ENCODE results near the gene MCM8. TPM values are rescaled to one million over a fixed set of nuclear protein-coding genes. Genes with fewer than 3 reads are reported as not detected.

MCM8 gene
- total RNA-seq, 3 donors from 2014 or later, result 5.9 to 9.7 (median 6.7) TPM

- Histone ChIP-seq H3K4me1 (no peaks in the 10 kb centered on the region), H3K36me3 (no peaks in the 10 kb centered on the region), H3K9me3 (no peaks in the 10 kb centered on the region), H3K27ac (no peak overlapping the region), H3K27me3 (no peaks in the 10 kb centered on the region), H3K4me3 (no peak overlapping the region)
- DNase-seq (ENCODE audit: low spot score in 2 of 2), result no peak
- intact Hi-C loops (cut with DNase I; ENCODE audit: low total_unique reads), result no loop called here
- TF ChIP-seq POLR2A (IDR thresholded peaks at IDR 0.05), result no peak
- TF ChIP-seq CTCF (IDR thresholded peaks at IDR 0.05), result no peak
- TF ChIP-seq POLR2AphosphoS5 (IDR thresholded peaks at IDR 0.05), result no peak
These were observed 87.8 kb downstream of the MCM8 start for GRCh38 chr20:6038256-6038655.

GRCh38 chr20:6039766-6040165 lies 89.3 kb downstream of the MCM8 start:
- DNase-seq (ENCODE audit: low spot score in 2 of 2), result no peak
- intact Hi-C loops (cut with DNase I; ENCODE audit: low total_unique reads), result no loop called here
- Histone ChIP-seq H3K27ac (no peak overlapping the region), H3K4me3 (no peak overlapping the region), H3K9me3 (no peaks in the 10 kb centered on the region), H3K36me3 (no peaks in the 10 kb centered on the region), H3K27me3 (no peaks in the 10 kb centered on the region), H3K4me1 (no peaks in the 10 kb centered on the region)
- TF ChIP-seq POLR2A (IDR thresholded peaks at IDR 0.05) (no peak), CTCF (IDR thresholded peaks at IDR 0.05) (no peak), POLR2AphosphoS5 (IDR thresholded peaks at IDR 0.05) (no peak)

GRCh38 chr20:6040540-6040939 lies 90.1 kb downstream of the MCM8 start:
- intact Hi-C loops (cut with DNase I; ENCODE audit: low total_unique reads), result no loop called here
- Histone ChIP-seq H3K4me1 (no peaks in the 10 kb centered on the region), H3K27me3 (no peaks in the 10 kb centered on the region), H3K9me3 (no peaks in the 10 kb centered on the region), H3K4me3 (no peak overlapping the region), H3K36me3 (no peaks in the 10 kb centered on the region), H3K27ac (no peak overlapping the region)
- DNase-seq (ENCODE audit: low spot score in 2 of 2), result no peak
- TF ChIP-seq CTCF (IDR thresholded peaks at IDR 0.05), result no peak

GRCh38 chr20:6040958-6041807 lies 90.7 kb downstream of the MCM8 start:
- intact Hi-C loops (cut with DNase I; ENCODE audit: low total_unique reads), result no loop called here
- Histone ChIP-seq H3K27me3 (no peaks in the 10 kb centered on the region), H3K27ac (no peak overlapping the region), H3K9me3 (no peaks in the 10 kb centered on the region), H3K4me1 (no peaks in the 10 kb centered on the region), H3K4me3 (no peak overlapping the region), H3K36me3 (no peaks in the 10 kb centered on the region)
- no peak for DNase-seq (ENCODE audit: low spot score in 2 of 2)
- TF ChIP-seq POLR2AphosphoS5 (IDR thresholded peaks at IDR 0.05) (no peak), POLR2A (IDR thresholded peaks at IDR 0.05) (no peak), CTCF (IDR thresholded peaks at IDR 0.05) (no peak)

GRCh38 chr20:6041808-6042265 lies 91.4 kb downstream of the MCM8 start:
- Histone ChIP-seq H3K36me3 (no peaks in the 10 kb centered on the region), H3K9me3 (no peaks in the 10 kb centered on the region), H3K27me3 (no peaks in the 10 kb centered on the region), H3K4me3 (no peak overlapping the region), H3K4me1 (no peaks in the 10 kb centered on the region), H3K27ac (no peak overlapping the region)
- intact Hi-C loops (cut with DNase I; ENCODE audit: low total_unique reads), result no loop called here
- DNase-seq (ENCODE audit: low spot score in 2 of 2), result no peak
- no peak for TF ChIP-seq CTCF (IDR thresholded peaks at IDR 0.05)
- no peak for TF ChIP-seq POLR2A (IDR thresholded peaks at IDR 0.05)
- TF ChIP-seq POLR2AphosphoS5 (IDR thresholded peaks at IDR 0.05), result no peak

Data from breast epithelium (tissue), 4 donors.